WTC11 (cell line): ENCODE measurements around the gene TRIM44. TPM values are rescaled to one million over a fixed set of nuclear protein-coding genes. Genes with fewer than 3 reads are reported as not detected.

ENCODE experiments used
- ATAC-seq: fragments of 200-7000 bp; cut with Tn5 transposase; 2 replicates; pipeline ENCODE4 v1.10.0; 2021; ENCODE audit warnings: mild to moderate bottlenecking, moderate library complexity
- CTCF ChIA-PET: fragments of 300-600 bp; sonication (Branson Sonifier 250); formaldehyde crosslinking; loops from one replicate; lab custom pipeline; 2021; ENCODE audit warnings: antibody characterized with exemption; lab: Charles Lee
- POLR2A ChIA-PET: fragments of 350-600 bp; sonication (Branson Sonifier 250); formaldehyde crosslinking; loops from one replicate; lab custom pipeline; 2021; ENCODE audit warnings: antibody characterized with exemption; lab: Charles Lee
- DNase-seq: peaks from one replicate; pipeline ENCODE4 v3.0.0; 2021; ENCODE audit warnings: low spot score
- H3K27ac Mint-ChIP-seq: 2 replicates; pipeline ENCODE4 v1.8.0; 2021; ENCODE audit warnings: mixed read lengths
- H3K27me3 Mint-ChIP-seq: 2 replicates; pipeline ENCODE4 v1.8.0; 2021; ENCODE audit warnings: low read depth, mild to moderate bottlenecking, moderate library complexity, mixed read lengths
- H3K36me3 Mint-ChIP-seq: 2 replicates; pipeline ENCODE4 v1.8.0; 2021; ENCODE audit warnings: mixed read lengths
- H3K4me1 Mint-ChIP-seq: 2 replicates; pipeline ENCODE4 v1.8.0; 2022; ENCODE audit warnings: mixed read lengths
- H3K4me3 Mint-ChIP-seq: 2 replicates; pipeline ENCODE4 v1.8.0; 2021; ENCODE audit warnings: mild to moderate bottlenecking, moderate library complexity, mixed read lengths
- H3K9me3 Mint-ChIP-seq: 2 replicates; pipeline ENCODE4 v1.8.0; 2021; ENCODE audit warnings: mixed read lengths
- EMX1 ChIP-seq: fragments of 250-450 bp; sonication (Bioruptor Pico); IDR thresholded peaks from 2 replicates; pipeline ENCODE4 v1.8.0; 2021; ENCODE audit warnings: mild to moderate bottlenecking
- FOXP1 ChIP-seq: sonication (generic); formaldehyde crosslinking; IDR thresholded peaks from 2 replicates; pipeline ENCODE4 v1.8.0; 2022; ENCODE audit warnings: missing genetic modification reagents, mild to moderate bottlenecking, moderate library complexity, borderline replicate concordance
- IRF1 ChIP-seq: sonication (generic); formaldehyde crosslinking; IDR thresholded peaks from 2 replicates; pipeline ENCODE4 v1.8.0; 2023; ENCODE audit warnings: missing genetic modification reagents
- IRF2 ChIP-seq: sonication (generic); formaldehyde crosslinking; IDR thresholded peaks from 2 replicates; pipeline ENCODE4 v1.8.0; 2022; ENCODE audit warnings: low read depth, missing genetic modification reagents, borderline replicate concordance
- MXD4 ChIP-seq: fragments of 250-450 bp; sonication (Bioruptor Pico); IDR thresholded peaks from 2 replicates; pipeline ENCODE4 v1.8.0; 2021; ENCODE audit warnings: mild to moderate bottlenecking, moderate library complexity, borderline replicate concordance
- NFATC4 ChIP-seq: fragments of 250-450 bp; sonication (Bioruptor Pico); IDR thresholded peaks from 2 replicates; pipeline ENCODE4 v1.9.0; 2021; ENCODE audit warnings: mild to moderate bottlenecking
- NFE2L1 ChIP-seq: sonication (generic); formaldehyde crosslinking; IDR thresholded peaks from 2 replicates; pipeline ENCODE4 v1.8.1; 2023; ENCODE audit warnings: missing genetic modification reagents
- NFYB ChIP-seq: sonication (generic); formaldehyde crosslinking; conservative IDR thresholded peaks from 2 replicates; pipeline ENCODE4 v1.8.0; 2022; ENCODE audit warnings: low read depth, missing genetic modification reagents
- NR1H2 ChIP-seq: sonication (generic); formaldehyde crosslinking; IDR thresholded peaks from 2 replicates; pipeline ENCODE4 v1.9.0; 2021; ENCODE audit warnings: mild to moderate bottlenecking, moderate library complexity, missing genetic modification reagents
- PRDM15 ChIP-seq: sonication (generic); formaldehyde crosslinking; IDR thresholded peaks from 2 replicates; pipeline ENCODE4 v1.8.0; 2022; ENCODE audit warnings: missing genetic modification reagents
- RELA ChIP-seq: sonication (generic); formaldehyde crosslinking; IDR thresholded peaks from 2 replicates; pipeline ENCODE4 v1.8.1; 2022; ENCODE audit warnings: missing genetic modification reagents, mild to moderate bottlenecking, borderline replicate concordance
- SP1 ChIP-seq: sonication (generic); formaldehyde crosslinking; conservative IDR thresholded peaks from 2 replicates; pipeline ENCODE4 v1.8.1; 2022; ENCODE audit warnings: missing genetic modification reagents
- ZMAT4 ChIP-seq: fragments of 250-450 bp; sonication (Bioruptor Pico); IDR thresholded peaks from 2 replicates; pipeline ENCODE4 v1.9.0; 2021; ENCODE audit warnings: mild to moderate bottlenecking
- ZNF138 ChIP-seq: sonication (generic); formaldehyde crosslinking; conservative IDR thresholded peaks from 2 replicates; pipeline ENCODE4 v1.8.1; 2022; ENCODE audit warnings: mild to moderate bottlenecking, moderate library complexity, missing genetic modification reagents
- ZNF219 ChIP-seq: sonication (generic); formaldehyde crosslinking; IDR thresholded peaks from 2 replicates; pipeline ENCODE4 v1.8.0; 2023; ENCODE audit warnings: missing genetic modification reagents, mild to moderate bottlenecking, borderline replicate concordance
- ZNF423 ChIP-seq: fragments of 250-450 bp; sonication (Bioruptor Pico); IDR thresholded peaks from 2 replicates; pipeline ENCODE4 v2.1.2; 2022; ENCODE audit warnings: mild to moderate bottlenecking, moderate library complexity
- total RNA-seq: library from RNA; stranded (reverse); gene quantifications from 3 replicates; pipeline ENCODE4 v1.2.3, GENCODE V29; 2021
- TF ChIP-seq, protein P1 (sequence below): sonication (generic); formaldehyde crosslinking; IDR thresholded peaks from 2 replicates; pipeline ENCODE4 v1.8.1; 2022; ENCODE audit warnings: missing genetic modification reagents, borderline replicate concordance
- TF ChIP-seq, protein P2 (sequence below): sonication (generic); formaldehyde crosslinking; IDR thresholded peaks from 2 replicates; pipeline ENCODE4 v1.8.1; 2023; ENCODE audit warnings: mild to moderate bottlenecking, missing genetic modification reagents, moderate library complexity

The TRIM44 gene
- total RNA-seq, 1 experiment from 2014 or later = 27.4 TPM

- H3K4me3 Mint-ChIP-seq = no peak overlapping the region
- no peak for DNase-seq
- no peaks in the 10 kb centered on the region for H3K27me3 Mint-ChIP-seq
- ChIA-PET CTCF (no interaction called here), POLR2A (no interaction called here)
- no peaks in the 10 kb centered on the region for H3K9me3 Mint-ChIP-seq
- no peak for ATAC-seq
- TF ChIP-seq PRDM15 (CRISPR knock-in tag) (no peak), NR1H2 (no peak), ZNF219 (CRISPR knock-in tag) (no peak), RELA (CRISPR knock-in tag) (no peak)
- TF ChIP-seq, protein P1, sequence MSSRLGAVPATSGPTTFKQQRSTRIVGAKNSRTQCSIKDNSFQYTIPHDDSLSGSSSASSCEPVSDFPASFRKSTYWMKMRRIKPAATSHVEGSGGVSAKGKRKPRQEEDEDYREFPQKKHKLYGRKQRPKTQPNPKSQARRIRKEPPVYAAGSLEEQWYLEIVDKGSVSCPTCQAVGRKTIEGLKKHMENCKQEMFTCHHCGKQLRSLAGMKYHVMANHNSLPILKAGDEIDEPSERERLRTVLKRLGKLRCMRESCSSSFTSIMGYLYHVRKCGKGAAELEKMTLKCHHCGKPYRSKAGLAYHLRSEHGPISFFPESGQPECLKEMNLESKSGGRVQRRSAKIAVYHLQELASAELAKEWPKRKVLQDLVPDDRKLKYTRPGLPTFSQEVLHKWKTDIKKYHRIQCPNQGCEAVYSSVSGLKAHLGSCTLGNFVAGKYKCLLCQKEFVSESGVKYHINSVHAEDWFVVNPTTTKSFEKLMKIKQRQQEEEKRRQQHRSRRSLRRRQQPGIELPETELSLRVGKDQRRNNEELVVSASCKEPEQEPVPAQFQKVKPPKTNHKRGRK (CRISPR knock-in tag) = no peak
- TF ChIP-seq, all 79 proteins: peak for 0
- peaks cover 6% of the 10 kb centered on the region for H3K4me1 Mint-ChIP-seq
- no peak overlapping the region for H3K27ac Mint-ChIP-seq
- H3K36me3 Mint-ChIP-seq = no peaks in the 10 kb centered on the region
These were observed 14.0 kb downstream of the TRIM44 start for GRCh38 chr11:35676611-35676965.

DNA sequence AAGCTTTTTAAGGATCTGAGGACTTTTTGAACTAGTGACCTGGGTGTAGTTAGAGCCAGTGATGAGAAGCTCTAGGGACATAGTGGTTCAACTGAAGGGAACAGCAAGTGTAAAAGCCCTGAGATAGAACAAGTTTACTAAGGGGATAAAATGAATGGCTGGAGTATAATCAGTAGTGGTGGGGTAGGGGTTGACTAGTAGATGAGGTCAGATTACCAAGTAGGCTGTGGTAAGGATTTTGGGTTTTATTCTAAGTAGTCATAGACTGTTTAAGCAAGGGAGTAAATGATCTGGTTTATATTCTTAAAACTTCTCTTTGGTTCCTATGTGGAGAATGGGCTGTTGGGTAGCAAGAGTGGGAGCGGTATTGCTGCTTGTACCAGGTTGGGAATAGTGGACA, 15.3 kb downstream of the TRIM44 start:
- H3K9me3 Mint-ChIP-seq = no peaks in the 10 kb centered on the region
- no peak for TF ChIP-seq IRF1 (CRISPR knock-in tag)
- ATAC-seq (no peak), DNase-seq (no peak)
- H3K4me1 Mint-ChIP-seq = peaks cover 12% of the 10 kb centered on the region
- H3K4me3 Mint-ChIP-seq = no peak overlapping the region
- CTCF ChIA-PET = interaction anchor here (0.9 kb wide), 1 partner anchor 144 kb away, joined by 3 read pairs; no protein-coding TSS in a partner anchor
- POLR2A ChIA-PET = no interaction called here
- H3K27me3 Mint-ChIP-seq = no peaks in the 10 kb centered on the region
- H3K36me3 Mint-ChIP-seq = no peaks in the 10 kb centered on the region
- H3K27ac Mint-ChIP-seq = no peak overlapping the region

- POLR2A ChIA-PET = no interaction called here
- Mint-ChIP-seq H3K27ac (no peak overlapping the region), H3K36me3 (no peaks in the 10 kb centered on the region), H3K27me3 (no peaks in the 10 kb centered on the region), H3K9me3 (no peaks in the 10 kb centered on the region), H3K4me3 (no peak overlapping the region), H3K4me1 (peaks cover 13% of the 10 kb centered on the region)
- TF ChIP-seq NFATC4 = no peak
- CTCF ChIA-PET = interaction anchor here (0.9 kb wide), 1 partner anchor 144 kb away, joined by 3 read pairs; no protein-coding TSS in a partner anchor
- ATAC-seq (no peak), DNase-seq (peak; percentile 13)
These were observed 15.9 kb downstream of the TRIM44 start for GRCh38 chr11:35678471-35678870.

DNA sequence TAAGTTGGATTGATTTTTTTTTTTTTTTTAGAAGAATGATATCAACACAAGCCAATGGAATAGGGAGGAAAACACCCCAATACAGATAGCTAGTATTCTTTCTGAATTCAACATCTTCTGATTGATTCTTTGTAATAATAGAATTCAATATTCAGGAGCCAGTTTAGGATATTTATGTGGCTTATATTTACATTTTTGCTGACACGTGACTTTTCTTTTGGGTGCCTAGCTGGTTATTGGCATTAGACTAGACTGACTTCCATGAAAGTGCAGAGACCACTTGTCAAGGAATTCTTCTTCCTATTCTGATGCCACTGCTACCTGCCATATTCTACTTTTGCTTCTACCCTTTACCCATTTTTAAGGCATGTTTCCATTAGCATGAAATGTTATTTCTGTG, 16.4 kb downstream of the TRIM44 start:
- ATAC-seq (no peak), DNase-seq (no peak)
- Mint-ChIP-seq H3K9me3 (no peaks in the 10 kb centered on the region), H3K4me1 (peaks cover 13% of the 10 kb centered on the region), H3K36me3 (no peaks in the 10 kb centered on the region), H3K27me3 (no peaks in the 10 kb centered on the region), H3K4me3 (no peak overlapping the region), H3K27ac (no peak overlapping the region)
- ChIA-PET POLR2A (no interaction called here), CTCF (interaction anchor here (0.9 kb wide), 1 partner anchor 143 kb away, joined by 3 read pairs; no protein-coding TSS in a partner anchor)
- TF ChIP-seq ZMAT4 (CRISPR knock-in tag) = no peak
- no peak for TF ChIP-seq IRF2
- no peak for TF ChIP-seq FOXP1 (CRISPR knock-in tag)
- TF ChIP-seq IRF1 (CRISPR knock-in tag) = no peak
- TF ChIP-seq MXD4 (CRISPR knock-in tag) = no peak
- TF ChIP-seq, protein P2, sequence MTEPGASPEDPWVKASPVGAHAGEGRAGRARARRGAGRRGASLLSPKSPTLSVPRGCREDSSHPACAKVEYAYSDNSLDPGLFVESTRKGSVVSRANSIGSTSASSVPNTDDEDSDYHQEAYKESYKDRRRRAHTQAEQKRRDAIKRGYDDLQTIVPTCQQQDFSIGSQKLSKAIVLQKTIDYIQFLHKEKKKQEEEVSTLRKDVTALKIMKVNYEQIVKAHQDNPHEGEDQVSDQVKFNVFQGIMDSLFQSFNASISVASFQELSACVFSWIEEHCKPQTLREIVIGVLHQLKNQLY (CRISPR knock-in tag) = no peak
- TF ChIP-seq EMX1 (CRISPR knock-in tag) = no peak
- TF ChIP-seq ZNF138 (CRISPR knock-in tag) = no peak
- TF ChIP-seq NFE2L1 (CRISPR knock-in tag) = no peak
- TF ChIP-seq RELA (CRISPR knock-in tag) = no peak
- no peak for TF ChIP-seq ZNF423
- no peak for TF ChIP-seq NFYB (CRISPR knock-in tag)
- TF ChIP-seq SP1 (CRISPR knock-in tag) = no peak
